ENCODE data around the gene PPP1R12C.

DNA sequence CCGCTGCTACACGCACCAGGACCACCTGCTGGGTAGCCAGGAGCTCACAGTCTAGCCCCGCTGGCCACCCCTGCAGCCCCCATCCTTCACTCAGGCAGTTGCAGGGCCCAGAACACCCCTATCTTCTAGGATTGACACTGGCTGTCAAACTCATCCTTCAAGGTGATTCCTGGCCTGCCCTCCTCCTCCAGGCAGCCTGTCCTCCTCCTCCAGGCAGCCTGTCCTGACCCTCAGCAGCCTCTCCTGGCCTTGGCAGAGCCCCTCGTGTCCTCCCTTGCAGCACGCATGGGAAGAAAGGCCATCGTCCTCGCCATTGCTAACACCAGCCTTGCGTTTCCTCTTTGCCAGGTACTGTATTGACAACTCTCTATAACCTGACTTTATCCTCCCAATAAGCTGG, 45.5 kb downstream of the PPP1R12C start:
- no peak for TF ChIP-seq EP300 (IDR thresholded peaks at IDR 0.05)
- TF ChIP-seq, protein P1, sequence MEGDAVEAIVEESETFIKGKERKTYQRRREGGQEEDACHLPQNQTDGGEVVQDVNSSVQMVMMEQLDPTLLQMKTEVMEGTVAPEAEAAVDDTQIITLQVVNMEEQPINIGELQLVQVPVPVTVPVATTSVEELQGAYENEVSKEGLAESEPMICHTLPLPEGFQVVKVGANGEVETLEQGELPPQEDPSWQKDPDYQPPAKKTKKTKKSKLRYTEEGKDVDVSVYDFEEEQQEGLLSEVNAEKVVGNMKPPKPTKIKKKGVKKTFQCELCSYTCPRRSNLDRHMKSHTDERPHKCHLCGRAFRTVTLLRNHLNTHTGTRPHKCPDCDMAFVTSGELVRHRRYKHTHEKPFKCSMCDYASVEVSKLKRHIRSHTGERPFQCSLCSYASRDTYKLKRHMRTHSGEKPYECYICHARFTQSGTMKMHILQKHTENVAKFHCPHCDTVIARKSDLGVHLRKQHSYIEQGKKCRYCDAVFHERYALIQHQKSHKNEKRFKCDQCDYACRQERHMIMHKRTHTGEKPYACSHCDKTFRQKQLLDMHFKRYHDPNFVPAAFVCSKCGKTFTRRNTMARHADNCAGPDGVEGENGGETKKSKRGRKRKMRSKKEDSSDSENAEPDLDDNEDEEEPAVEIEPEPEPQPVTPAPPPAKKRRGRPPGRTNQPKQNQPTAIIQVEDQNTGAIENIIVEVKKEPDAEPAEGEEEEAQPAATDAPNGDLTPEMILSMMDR (IDR thresholded peaks at IDR 0.05) = no peak
- TF ChIP-seq POLR2AphosphoS5 (IDR thresholded peaks at IDR 0.05) = no peak
- TF ChIP-seq POLR2A (IDR thresholded peaks at IDR 0.05) = no peak
